Activated CD8-positive, alpha-beta memory T cell treated with anti-CD3 and anti-CD28 coated beads, Interleukin-2, amount 50 U/mL, for 48 hours (primary cell): Measurements from ENCODE around the gene SGPP2.

Experiments used
- DNase-seq: peaks from one replicate; pipeline ENCODE4 v3.0.0-alpha.2; 2020

SGPP2 gene

GRCh38 chr2:222592176-222592575 lies 167.8 kb downstream of the SGPP2 start:
- DNase-seq, result no peak

DNA sequence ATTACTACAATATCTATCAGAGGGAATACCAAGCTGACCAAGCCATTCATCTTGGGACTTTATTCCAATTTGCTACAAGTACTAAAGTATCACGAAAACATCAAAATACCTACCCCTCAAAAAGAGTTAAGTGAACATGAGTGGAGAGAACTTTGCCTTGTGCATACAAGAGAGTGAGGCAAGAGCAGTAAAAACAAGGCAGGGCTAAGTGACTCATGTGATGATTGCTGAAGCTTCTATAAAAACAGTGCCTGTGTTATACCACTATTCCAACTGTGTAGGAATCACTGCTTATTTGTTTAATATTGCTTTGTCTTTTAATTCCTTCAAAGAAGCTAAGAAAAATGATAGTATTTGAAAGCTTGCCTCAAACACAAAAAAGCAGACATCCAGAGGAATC lies 170.3 kb downstream of the SGPP2 start:
- DNase-seq, result no peak

DNA sequence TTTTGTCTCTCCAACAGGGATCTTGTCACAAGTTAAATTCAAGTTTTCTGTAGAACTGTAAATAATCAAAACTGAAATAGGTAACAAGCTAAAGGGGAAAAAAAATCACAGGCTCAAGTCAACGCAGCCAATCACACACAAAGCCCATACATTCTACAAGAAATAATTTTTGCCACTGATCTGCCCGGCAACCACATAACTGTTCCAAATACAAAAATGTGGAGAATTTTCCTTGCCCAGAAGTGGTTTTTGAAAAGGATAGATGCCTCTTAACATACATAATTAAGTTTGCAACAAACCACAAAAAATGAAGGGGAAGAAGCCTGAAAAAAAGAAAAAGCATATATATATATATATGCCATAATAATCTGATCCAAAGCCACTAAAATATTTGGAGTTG lies 171.2 kb downstream of the SGPP2 start:
- no peak for DNase-seq

- DNase-seq, result no peak
Measured at GRCh38 chr2:222598611-222599010, 174.3 kb downstream of the SGPP2 start.

- no peak for DNase-seq
Measured at GRCh38 chr2:222603501-222603900, 179.2 kb downstream of the SGPP2 start.

GRCh38 chr2:222604749-222605515 lies 180.6 kb downstream of the SGPP2 start:
- no peak for DNase-seq

- no peak for DNase-seq
Measured at GRCh38 chr2:222606306-222606705, 182.0 kb downstream of the SGPP2 start.

GRCh38 chr2:222608081-222608480 lies 183.7 kb downstream of the SGPP2 start:
- DNase-seq, result no peak

GRCh38 chr2:222609381-222609780 lies 185.0 kb downstream of the SGPP2 start:
- DNase-seq, result no peak
